Gastrocnemius medialis (tissue), 4 donors: ENCODE measurements around the gene EVI2A.

Experiments
- CTCF ChIP-seq, 5 experiments: fragments of 450-650 bp in 3 of 5; fragments of 200-600 bp in 2 of 5; sonication (generic) in 2 of 5; IDR thresholded peaks in 4 of 5; conservative IDR thresholded peaks in 1 of 5; 1 replicate in 4 of 5; 2 replicates in 1 of 5; pipeline ENCODE4 v1.5.1; 2016 to 2019; ENCODE audit warnings: antibody characterized with exemption in 5 of 5, mild to moderate bottlenecking in 3 of 5, moderate library complexity in 3 of 5
- POLR2A ChIP-seq, 2 donors: fragments of 450-650 bp; IDR thresholded peaks; one replicate each; pipeline ENCODE4 v1.6.1; 2017; ENCODE audit warnings: antibody characterized with exemption in 2 of 2, mild to moderate bottlenecking in 2 of 2, moderate library complexity in 2 of 2

GRCh38 chr17:31307640-31308039 is 13.8 kb downstream of the EVI2A start:
- no peak for TF ChIP-seq CTCF (IDR thresholded peaks at IDR 0.05 in 4 of 5, conservative IDR thresholded peaks at IDR 0.05 in 1 of 5)
- TF ChIP-seq POLR2A (IDR thresholded peaks at IDR 0.05): no peak
